HG02678 (cell line): ENCODE results near the gene TMEM255B.
A peak's percentile ranks its signal among the peaks of the same experiment; 100 is the strongest.
"Not testable (repeated sequence)": the region's sequence is repeated elsewhere in the genome, so short reads cannot be mapped to it uniquely, and the experiment has no call there.

ENCODE experiments used
- ATAC-seq: cut with Tn5 transposase; IDR thresholded peaks from one replicate; pipeline ENCODE4 v1.9.1; 2021; ENCODE audit warnings: mild to moderate bottlenecking, moderate library complexity; ENCODE audit not compliant: unreplicated experiment

The TMEM255B gene

DNA sequence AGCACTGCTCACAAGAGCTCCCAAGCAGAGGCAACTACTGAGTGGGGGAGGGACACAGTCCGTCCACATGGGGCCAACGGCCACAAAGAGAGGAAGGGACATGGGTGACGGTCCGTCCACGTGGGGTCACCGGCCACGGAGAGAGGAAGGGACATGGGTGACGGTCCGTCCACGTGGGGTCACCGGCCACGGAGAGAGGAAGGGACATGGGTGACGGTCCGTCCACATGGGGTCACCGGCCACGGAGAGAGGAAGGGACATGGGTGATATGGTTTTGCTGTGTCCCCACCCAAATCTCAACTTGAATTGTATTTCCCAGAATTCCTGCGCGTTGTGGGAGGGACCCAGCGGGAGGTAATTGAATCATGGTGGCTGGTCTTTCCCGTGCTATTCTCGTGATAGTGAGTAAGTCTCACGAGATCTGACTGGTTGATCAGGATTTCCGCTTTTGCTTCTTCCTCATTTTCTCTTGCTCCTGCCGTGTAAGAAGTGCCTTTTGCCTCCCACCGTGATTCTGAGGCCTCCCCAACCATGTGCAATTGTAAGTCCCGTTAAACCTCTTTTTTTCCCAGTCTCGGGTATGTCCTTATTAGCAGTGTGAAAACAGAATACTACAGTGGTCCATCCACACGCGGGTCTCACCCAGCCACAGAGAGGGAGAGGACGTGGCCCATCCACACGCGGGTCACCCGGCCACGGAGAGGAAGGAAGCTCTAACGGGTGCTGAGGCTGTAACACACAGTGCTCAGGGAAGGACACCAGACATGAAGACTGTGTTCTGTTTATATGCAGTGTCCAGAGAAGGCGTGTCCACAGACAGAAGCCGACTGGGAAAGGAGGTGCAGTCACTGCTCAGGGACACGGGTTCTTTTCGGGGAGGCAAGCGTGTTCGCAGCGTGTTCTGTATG is 56.4 kb downstream of the TMEM255B start:
- ATAC-seq = no peak

DNA sequence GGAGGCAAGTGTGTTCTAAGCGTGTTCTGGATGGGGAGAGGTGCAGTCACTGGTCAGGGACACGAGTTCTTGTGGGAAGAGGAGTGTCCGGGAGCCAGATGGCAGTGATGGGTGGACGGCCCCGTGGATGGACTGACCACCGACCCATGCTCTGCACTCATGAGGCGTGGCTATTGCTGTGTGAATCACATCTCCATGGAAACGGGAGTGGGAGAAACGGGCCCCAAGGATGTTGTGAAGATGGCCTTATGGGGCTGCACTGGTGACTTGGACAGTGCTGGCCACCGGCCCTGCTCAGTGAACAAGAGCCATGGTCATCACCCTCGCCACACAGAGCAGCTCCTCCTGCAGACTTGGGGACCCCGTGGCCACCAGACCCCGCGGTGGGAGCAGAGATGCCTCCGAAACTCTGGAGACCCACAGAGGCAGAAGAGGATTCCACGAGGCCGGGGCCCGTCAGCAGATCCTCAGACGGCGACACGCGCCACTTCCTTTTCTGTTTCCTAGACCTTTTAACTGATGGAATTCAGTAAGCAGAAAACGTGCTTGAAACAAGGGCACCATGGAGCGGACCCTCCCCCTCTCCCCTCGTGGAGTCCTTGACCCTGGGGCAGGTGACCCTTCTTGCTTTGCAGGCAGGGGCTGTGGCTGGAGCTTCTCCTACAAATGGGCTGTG is 57.4 kb downstream of the TMEM255B start:
- no peak for ATAC-seq

DNA sequence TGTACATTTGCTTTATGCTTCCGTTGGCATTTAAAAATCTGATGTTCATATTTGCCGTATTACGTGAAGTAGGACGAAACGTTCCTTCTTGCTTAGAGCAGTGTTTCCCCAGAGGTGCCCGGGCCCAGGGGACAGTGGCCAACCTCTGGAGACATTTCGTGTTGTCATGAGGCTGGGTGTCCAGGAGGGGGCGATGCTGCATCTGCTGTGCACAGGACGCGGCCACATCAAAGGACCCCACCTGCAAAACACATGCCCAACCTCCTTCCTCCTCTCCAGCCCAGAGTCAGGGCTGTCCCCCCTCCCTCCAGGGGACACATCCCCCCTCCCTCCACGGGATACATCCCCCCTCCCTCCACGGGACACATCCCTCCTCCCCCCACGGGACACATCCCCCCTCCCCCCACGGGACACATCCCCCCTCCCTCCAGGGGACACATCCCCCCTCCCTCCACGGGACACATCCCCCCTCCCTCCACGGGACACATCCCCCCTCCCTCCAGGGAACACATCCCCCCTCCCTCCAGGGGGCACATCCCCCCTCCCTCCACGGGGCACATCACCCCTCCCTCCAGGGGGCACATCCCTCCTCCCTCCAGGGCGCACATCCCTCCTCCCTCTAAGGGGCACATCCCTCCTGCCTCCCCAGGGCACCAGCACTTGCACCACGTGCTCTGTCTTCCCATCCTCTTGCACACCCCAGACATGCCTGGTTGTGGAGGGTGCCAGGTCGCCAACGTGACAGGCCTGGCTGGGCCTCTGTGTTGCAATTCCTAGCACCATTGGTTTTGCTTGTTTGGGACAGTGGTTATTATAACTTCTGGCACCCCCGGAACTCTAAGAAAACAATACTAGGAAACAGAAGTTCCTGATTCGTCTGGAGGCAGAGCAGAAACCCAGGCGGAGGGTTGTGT is 58.2 kb downstream of the TMEM255B start:
- peak; percentile 58 for ATAC-seq

DNA sequence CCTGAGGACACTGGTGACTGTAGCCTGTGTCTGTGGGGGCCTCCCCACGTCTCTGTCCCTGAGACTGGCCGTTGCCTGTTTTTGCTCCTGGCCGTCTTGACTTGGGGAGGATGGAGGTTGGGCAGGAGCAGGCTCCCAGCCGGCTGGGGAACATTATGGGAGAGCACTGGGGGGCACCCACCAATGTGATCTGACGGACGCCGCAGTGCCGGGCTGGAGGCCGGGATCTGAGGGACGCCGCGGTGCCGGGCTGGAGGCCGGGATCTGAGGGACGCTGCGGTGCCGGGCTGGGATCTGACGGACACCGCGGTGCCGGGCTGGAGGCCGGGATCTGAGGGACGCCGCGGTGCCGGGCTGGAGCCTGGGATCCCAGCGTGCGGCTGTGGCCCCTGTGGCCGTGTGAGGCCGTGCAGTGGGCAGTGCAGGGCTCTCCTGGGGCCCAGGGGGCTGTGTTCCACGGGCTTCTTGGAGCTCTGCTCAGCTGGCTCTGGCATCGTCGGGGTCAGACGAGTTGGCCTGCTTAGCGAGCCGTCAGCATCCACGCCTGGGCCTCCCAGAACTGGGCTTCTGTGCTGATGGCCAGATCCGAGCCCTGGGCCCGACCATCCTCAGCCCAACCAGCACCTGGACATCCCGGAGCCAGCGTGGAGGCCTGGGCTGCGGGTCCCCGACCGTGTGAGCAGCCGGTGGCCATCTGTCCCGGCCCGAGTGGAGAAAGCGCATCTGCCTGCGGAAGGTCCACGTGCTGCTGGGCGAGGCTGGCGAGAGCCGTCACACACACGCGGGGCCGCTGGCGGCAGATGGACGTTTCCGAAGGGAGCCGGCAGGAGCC is 59.0 kb downstream of the TMEM255B start:
- ATAC-seq = no peak

DNA sequence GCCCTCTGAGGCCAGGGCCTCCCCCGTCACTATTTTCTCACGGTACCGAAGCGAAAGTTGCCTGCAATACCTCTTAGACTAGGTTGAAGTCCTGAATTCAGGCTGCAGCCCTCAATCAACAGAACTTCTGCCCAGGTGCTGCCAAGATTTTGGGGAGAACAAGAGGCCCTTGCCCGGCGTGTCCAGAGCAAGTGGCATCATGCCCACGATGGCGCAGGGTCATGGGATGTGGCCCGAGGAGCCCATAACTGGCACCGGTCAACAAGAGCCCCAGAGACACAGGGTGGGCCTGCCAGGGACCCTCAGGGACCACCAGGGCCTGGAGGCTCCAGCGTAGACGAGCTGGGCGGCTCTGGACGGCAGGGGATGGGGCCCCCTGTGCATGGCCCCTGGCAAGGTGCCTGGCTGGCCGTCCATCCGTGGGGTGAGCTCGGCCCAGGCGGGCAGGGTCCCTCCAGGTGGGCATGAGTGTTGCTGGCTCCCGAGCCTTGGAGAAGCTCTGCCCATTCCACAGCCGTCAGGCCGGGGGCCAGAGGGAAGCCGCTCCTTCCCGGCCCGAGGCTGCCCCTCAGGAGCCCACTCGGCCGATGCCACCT is 59.8 kb downstream of the TMEM255B start:
- ATAC-seq = no peak

DNA sequence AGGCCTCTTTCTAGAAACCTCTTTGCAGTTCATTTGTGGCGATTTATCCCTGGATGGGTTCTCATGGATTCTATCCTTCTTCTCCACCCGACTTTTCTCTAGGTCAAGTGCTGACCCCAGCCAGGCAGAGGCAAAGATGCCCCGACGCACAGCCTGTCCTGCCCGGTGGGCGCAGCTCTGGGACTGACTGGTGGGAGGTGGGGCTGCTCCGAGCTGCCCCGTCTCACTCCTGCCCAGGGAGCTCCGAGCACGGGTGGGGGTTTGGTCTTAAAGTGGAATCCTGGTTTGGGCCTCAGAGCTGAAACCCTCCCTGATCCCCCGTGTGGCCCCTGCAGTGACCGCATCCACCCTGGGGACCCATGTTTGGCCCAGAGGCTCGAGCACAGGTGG is 60.3 kb downstream of the TMEM255B start:
- no peak for ATAC-seq

DNA sequence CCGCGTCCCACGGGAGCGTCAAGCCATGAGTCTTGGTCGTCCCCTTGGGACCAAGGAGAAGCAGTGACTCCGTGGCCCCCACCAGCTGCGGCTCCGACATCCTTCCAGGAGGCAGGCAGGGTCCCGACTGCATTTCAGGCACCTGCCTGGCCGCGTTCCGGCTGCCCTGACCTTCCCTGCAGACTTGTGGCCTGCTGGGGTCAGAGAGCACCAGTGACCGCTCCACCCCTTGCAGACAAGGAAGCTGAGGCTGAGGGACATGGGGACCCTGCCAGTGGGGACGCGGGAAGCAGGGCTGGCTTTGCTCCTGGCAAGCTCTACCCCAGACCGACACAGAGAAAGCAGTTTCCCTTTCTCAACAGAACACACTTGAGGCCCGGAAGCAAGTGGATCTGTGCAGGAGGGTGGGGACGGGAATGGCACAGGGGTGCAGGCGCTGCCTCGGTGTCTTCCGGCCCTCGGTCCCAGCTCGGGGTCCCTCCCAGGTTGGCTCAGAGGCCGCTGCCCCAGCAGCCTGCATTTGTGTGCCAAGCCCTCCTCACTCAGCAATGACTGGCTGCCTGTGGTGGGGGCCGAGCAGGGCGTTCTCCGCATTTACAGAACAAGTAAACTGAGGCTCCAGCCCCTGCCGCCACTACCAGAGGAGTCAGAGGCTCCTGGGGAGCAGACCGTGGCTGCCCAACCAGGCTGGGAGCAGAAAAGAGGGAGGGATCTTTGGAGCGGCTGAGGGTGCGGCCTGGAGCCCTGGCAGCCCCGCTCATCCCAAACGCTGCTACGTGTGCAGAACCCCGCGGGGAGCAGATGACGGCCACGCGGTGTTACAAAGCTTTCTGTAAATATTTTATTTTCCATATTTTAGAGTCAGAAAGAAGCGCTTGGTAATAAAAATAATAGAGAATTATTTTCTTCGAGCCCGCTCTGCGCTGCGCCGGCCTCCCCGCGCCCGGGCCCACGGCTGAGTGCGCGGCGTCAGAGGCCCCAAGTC is 61.0 kb downstream of the TMEM255B start:
- ATAC-seq = no peak

DNA sequence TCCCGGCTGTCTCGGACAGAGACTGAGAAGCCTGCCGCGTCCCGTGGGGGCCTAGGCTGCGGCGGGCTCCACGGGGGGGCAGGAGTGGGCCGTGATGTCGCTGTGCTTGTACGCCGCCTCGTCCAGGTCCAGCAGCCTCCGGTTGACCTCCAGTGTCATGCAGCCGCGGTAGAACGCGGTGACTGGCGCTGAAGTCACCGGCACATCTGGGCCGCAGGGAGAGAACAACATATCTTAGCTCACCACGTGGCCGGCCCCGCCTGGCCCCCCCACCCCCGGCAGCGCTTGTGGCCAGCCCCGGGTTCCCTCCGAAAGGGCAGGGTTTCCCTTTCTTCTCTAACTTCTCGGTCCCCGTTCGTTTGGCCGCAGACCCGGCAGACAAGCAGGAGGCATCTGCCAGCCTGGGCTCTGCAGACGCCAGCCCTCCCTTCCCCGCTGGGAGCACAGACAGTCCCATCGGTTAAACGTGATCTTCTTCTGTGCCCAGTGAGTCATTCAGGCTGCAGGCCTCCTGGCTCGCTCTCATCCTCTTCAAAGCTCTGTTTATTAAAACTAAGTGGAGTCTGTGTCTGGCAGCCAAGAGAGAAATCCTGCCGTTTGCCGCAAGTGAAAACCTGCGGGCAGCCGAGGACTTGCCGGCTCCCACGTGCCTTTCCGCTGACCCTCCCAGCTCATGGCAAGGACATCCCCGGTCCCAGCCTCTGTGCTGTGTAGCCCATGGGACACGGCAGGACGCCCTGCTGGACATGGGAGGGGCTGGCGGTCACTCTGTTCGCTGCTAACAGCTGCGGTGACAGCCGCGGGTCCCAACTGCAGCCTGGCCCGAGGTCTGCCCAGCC is 62.0 kb downstream of the TMEM255B start:
- ATAC-seq = no peak

DNA sequence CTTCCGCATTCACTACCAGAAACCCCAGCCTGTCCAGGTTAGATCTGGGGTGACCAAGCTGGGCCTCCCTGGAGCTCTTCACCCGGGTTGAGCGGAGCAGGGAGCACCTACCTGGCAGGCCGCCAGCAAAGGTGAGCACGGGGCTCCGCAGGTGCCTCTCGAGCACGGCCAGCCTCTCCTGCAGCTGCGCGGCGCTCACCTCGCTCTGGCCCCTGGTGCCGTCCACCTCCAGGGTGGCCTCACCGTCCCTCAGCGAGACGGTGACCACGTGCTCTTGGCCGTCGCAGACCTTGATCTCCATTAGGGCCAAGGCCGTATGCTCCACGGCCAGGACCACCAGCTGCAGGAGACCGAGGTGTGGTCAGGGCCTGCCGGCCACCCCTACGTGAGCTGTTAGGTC is 62.8 kb downstream of the TMEM255B start:
- ATAC-seq = no peak

DNA sequence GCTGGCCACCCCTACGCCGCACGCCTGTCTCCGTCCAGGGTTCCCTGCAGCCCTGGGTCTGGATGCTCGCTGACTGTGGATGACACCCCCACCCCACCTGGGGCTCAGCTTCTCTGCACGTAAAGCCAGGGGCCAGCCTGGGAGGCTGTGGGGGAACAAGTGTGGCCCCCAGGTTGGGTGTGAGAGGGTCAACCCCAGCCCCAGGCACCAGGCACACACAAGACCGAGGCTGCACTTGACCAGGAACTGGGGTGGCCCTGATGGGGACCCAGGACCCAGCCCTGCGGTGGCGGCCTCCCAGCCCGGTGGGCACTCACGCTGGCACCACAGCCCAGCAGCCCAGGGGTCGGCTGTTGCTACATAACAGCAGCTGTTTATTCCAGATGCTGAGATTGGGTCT is 63.2 kb downstream of the TMEM255B start:
- ATAC-seq = no peak

DNA sequence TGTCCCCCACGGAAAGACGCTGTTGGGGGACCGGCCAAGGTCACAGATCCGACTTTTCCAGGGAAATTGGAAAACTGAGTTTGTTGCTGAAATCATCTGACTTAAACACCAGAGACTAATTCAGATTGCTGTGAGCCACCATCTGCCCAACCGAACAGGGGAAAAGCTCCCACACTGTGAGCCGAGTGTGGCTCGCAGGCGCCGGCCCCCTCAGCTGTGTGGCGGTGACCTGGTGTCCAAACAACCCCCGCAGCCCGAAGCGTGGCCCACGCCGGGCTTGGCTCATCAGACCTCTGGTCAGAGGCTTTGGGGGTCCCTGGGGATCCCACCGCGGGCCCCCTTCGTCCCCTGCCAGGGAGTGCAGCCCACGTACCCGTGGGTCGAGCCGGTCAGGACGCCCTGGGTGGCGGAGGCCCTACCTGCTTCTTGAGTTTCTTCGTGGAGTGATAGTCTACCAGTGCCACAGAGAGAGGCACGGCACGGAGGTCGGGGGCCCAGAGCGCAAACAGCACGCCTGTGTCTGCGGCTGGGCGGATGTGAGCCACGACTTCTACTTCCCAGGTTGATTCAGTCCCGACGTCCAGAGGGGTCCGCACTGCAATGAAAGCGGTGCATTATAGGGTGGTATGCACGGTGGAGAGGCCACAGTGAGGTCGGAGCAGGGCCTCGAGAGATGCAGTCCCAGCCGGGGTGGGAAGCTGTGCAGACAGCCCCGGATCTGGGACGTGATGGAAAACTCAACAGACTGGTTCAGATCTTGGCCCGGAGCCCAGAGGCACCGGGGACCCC is 64.1 kb downstream of the TMEM255B start:
- ATAC-seq = no peak

DNA sequence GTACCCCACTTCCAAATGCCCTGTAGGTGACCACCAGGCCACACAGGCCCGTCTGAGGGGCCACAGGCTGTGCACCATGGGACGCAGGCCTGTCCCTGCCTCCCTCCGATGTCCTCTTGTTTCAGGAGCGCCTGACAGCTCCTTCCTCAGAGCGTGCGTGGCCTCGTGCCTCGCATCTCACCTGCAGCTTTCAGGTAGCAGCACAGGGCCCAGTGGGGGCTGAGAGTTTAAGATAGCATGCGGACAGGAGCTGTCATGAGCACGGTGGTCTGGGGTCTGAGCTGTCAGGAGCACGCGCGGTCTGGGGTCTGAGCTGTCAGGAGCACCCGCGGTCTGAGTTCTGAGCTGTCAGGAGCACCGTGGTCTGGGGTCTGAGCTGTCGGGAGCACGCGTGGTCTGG is 64.7 kb downstream of the TMEM255B start:
- no peak for ATAC-seq

DNA sequence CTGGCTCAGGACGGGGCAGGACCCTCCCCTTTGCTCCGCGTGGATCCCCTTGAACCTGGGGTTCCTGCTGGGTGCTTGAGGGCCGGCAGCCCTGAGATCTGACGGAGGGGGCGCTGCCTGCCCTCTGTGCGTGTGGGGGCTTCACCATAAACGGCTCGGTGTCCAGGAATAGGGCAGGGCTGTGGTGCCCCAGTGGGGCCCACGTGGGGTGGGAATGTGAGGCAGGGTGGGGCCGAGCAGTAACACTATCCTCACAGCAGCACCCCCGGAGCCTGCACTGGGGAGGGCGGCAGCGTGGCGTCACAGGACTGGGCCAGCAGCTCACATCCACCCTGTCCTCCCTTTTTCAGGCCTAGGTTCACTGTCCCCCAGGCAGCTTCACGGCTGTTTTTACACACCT is 66.8 kb downstream of the TMEM255B start:
- ATAC-seq = no peak

DNA sequence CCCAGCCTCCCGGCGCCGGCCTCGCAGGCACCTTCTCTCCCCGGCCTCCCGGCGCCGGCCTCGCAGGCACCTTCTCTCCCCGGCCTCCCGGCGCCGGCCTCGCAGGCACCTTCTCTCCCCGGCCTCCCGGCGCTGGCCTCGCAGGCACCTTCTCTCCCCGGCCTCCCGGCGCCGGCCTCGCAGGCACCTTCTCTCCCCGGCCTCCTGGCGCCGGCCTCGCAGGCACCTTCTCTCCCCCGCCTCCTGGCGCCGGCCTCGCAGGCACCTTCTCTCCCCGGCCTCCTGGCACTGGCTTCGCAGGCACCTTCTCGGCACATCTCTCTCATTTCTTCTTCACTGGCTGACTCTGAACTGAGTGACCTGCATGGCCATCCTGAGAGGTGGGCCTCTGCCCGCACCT is 67.4 kb downstream of the TMEM255B start:
- ATAC-seq = not testable (repeated sequence)

DNA sequence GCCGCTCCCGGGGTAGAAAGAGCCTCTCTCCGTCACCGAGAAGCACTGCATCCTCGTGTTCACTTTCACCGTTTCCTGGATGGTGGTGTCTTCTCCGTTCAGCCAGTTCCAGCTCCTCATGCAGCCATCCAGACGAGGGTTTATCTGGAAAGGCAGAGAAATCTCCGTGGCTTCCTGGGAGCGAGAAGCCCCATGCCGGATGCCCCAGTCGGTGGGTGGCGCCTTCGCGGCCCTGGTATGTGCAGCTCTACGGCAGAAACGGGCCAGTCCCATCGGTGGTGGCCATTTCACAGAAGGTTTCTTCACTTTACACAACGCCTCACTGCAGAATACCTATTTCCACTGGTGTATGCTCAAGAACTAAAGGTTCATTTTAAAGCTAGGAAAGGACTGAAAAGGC is 68.0 kb downstream of the TMEM255B start:
- no peak for ATAC-seq

DNA sequence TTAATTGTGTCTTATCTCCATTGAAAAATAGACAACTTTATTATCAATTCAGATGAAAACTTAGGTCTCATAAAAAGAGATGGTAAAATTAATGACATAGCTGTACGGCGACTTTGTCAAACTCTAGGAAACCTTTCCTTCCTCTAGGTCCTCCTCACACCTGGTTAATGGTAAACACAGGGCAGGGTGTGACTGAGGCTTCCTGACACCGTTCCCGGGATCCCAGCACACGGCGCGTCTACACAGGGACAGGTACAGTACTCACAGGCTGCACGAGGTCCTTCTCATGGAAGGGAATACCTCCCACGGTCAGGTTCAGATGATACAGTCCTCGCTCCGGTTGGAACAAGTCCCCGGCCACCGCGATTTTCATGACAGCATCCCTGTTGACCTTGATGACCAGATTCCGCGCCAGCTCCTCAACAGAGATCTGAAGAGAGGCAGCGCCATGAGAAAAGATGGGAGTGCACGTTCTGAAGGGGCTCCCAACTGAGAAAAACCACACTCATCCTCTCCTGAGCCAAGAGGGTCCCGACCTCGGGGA is 69.3 kb downstream of the TMEM255B start:
- no peak for ATAC-seq

DNA sequence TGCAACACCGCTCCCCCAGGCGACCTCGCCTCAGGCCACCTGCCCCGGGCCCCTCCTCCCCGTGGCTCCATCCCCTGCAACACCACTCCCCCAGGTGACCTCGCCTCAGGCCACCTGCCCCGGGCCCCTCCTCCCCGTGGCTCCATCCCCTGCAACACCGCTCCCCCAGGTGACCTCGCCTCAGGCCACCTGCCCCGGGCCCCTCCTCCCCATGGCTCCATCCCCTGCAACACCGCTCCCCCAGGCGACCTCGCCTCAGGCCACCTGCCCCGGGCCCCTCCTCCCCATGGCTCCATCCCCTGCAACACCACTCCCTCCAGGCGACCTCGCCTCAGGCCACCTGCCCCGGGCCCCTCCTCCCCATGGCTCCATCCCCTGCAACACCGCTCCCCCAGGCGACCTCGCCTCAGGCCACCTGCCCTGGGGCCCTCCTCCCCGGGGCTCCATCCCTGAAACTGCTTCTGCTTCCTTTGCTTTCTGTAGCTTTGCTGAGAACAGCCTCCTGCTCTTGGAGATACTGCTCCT is 71.5 kb downstream of the TMEM255B start:
- not testable (repeated sequence) for ATAC-seq
